GM12878 (cell line): ENCODE measurements around the gene GALT. TPM values are rescaled to one million over a fixed set of nuclear protein-coding genes. Genes with fewer than 3 reads are reported as not detected.

ENCODE experiments used
- ASH2L ChIP-seq: fragments of 300-600, 200-600 bp; sonication (generic); IDR thresholded peaks from 2 replicates; pipeline ENCODE4 v1.6.1; 2017; ENCODE audit warnings: low read depth, mild to moderate bottlenecking, borderline replicate concordance
- BHLHE40 ChIP-seq, 2 experiments: fragments of 450-650 bp in 1 of 2; IDR thresholded peaks; 2 replicates each; pipeline ENCODE4 v1.6.1; 2011 to 2017; ENCODE audit warnings: low read depth in 2 of 2, borderline replicate concordance in 1 of 2, improper control_type of control experiment in 1 of 2, low read length in 1 of 2, mild to moderate bottlenecking in 1 of 2
- BMI1 ChIP-seq: fragments of 450-650 bp; IDR thresholded peaks from 2 replicates; pipeline ENCODE4 v1.6.1; 2016; ENCODE audit warnings: mild to moderate bottlenecking, moderate library complexity, borderline replicate concordance
- CEBPZ ChIP-seq: fragments of 150-350 bp; IDR thresholded peaks from 2 replicates; pipeline ENCODE4 v1.6.1; 2016; ENCODE audit warnings: low read depth, low read length
- CHD2 ChIP-seq: IDR thresholded peaks from 2 replicates; pipeline ENCODE4 v1.6.1; 2011; ENCODE audit warnings: low read depth, low read length, improper control_type of control experiment, borderline replicate concordance
- DPF2 ChIP-seq: fragments of 450-650 bp; IDR thresholded peaks from 2 replicates; pipeline ENCODE4 v1.6.1; 2017; ENCODE audit warnings: mild to moderate bottlenecking
- FOS ChIP-seq: IDR thresholded peaks from 3 replicates; pipeline ENCODE4 v1.6.1; 2011; ENCODE audit warnings: borderline replicate concordance; ENCODE audit not compliant: insufficient read length; ENCODE audit errors: extremely low read depth
- HSF1 ChIP-seq: fragments of 150-350 bp; IDR thresholded peaks from 2 replicates; pipeline ENCODE4 v1.6.1; 2014; ENCODE audit warnings: mild to moderate bottlenecking, low read depth, low read length
- JUND ChIP-seq: IDR thresholded peaks from 2 replicates; pipeline ENCODE4 v1.6.1; 2012; ENCODE audit warnings: low read depth, mild to moderate bottlenecking, low read length, improper control_type of control experiment, moderate library complexity
- MTA2 ChIP-seq: fragments of 450-650 bp; IDR thresholded peaks from 2 replicates; pipeline ENCODE4 v1.6.1; 2016; ENCODE audit warnings: low read depth, mild to moderate bottlenecking, moderate library complexity
- NBN ChIP-seq: fragments of 450-650 bp; IDR thresholded peaks from 2 replicates; pipeline ENCODE4 v1.6.1; 2016
- NRF1 ChIP-seq: conservative IDR thresholded peaks from 2 replicates; pipeline ENCODE4 v1.6.1; 2011; ENCODE audit warnings: mild to moderate bottlenecking, low read depth, low read length, improper control_type of control experiment
- RAD21 ChIP-seq: IDR thresholded peaks from 2 replicates; pipeline ENCODE4 v1.6.1; 2011; ENCODE audit warnings: mild to moderate bottlenecking, low read depth, low read length, moderate library complexity; ENCODE audit not compliant: insufficient read depth
- RAD51 ChIP-seq: fragments of 450-650 bp; IDR thresholded peaks from 2 replicates; pipeline ENCODE4 v1.6.1; 2016; ENCODE audit warnings: moderate library complexity, mild to moderate bottlenecking, inconsistent platforms
- RB1 ChIP-seq: fragments of 450-650 bp; formaldehyde crosslinking; IDR thresholded peaks from 2 replicates; pipeline ENCODE4 v1.6.1; 2017; ENCODE audit warnings: mild to moderate bottlenecking, borderline replicate concordance
- RFX5 ChIP-seq: IDR thresholded peaks from 2 replicates; pipeline ENCODE4 v1.6.1; 2011; ENCODE audit warnings: low read depth, low read length, improper control_type of control experiment
- SMARCA5 ChIP-seq: fragments of 450-650 bp; IDR thresholded peaks from 2 replicates; pipeline ENCODE4 v1.6.1; 2017; ENCODE audit warnings: mild to moderate bottlenecking
- TARDBP ChIP-seq: IDR thresholded peaks from 2 replicates; pipeline ENCODE4 v1.6.1; 2016; ENCODE audit warnings: borderline replicate concordance
- TBL1XR1 ChIP-seq: IDR thresholded peaks from 2 replicates; pipeline ENCODE4 v1.6.1; 2012; ENCODE audit warnings: low read depth, low read length, improper control_type of control experiment
- TCF12 ChIP-seq: IDR thresholded peaks from 2 replicates; pipeline ENCODE4 v1.6.1; 2011; ENCODE audit warnings: low read depth, mild to moderate bottlenecking, low read length
- ZNF217 ChIP-seq: fragments of 450-650 bp; IDR thresholded peaks from 2 replicates; pipeline ENCODE4 v1.6.1; 2017; ENCODE audit warnings: antibody characterized with exemption, mild to moderate bottlenecking
- ZNF274 ChIP-seq: IDR thresholded peaks from one replicate; pipeline ENCODE4 v1.8.0; 2011; ENCODE audit not compliant: insufficient read length, insufficient read depth
- ZNF384 ChIP-seq: IDR thresholded peaks from 2 replicates; pipeline ENCODE4 v1.6.1; 2012; ENCODE audit warnings: low read depth, mild to moderate bottlenecking, low read length, improper control_type of control experiment, borderline replicate concordance
- polyA plus RNA-seq, 11 experiments: library from polyadenylated mRNA; depleted of rRNA in 4 of 11; unstranded in 6 of 11; stranded (reverse) in 5 of 11; fragments of >200 nt; fragmentation: Nextera tagmentation in 4 of 11; fragmentation: Illumina TruSeq in 1 of 11; extraction: Ambion mirVana in 4 of 11; extraction: Trizol in 1 of 11; gene quantifications; 1 replicate in 1 of 11; 2 replicates in 10 of 11; pipeline versions ENCODE4 v1.2.1 to v1.2.3, GENCODE V29; 2011 to 2016; ENCODE audit warnings: inconsistent platforms in 2 of 11, missing spikeins in 2 of 11, low read depth in 1 of 11
- total RNA-seq, 4 experiments: library from RNA; depleted of rRNA in 3 of 4; stranded (reverse); fragments of >200 nt in 3 of 4; fragmentation: Illumina TruSeq in 1 of 4; extraction: Trizol in 1 of 4; gene quantifications; 2 replicates each; pipeline versions ENCODE4 v1.2.1 to v1.2.3, GENCODE V29; 2013 to 2021
- TF ChIP-seq, protein P1 (sequence below): fragments of 450-650 bp; IDR thresholded peaks from 2 replicates; pipeline ENCODE4 v1.6.1; 2018; ENCODE audit warnings: mild to moderate bottlenecking, low read depth, moderate library complexity; ENCODE audit not compliant: partially characterized antibody

GALT gene
- total and polyA plus RNA-seq, 10 of the 15 experiments (the other 5 are each of a cell fraction or from before 2014, with no cell fraction given) = 9.3 to 34.1 (median 26.9) TPM

- TF ChIP-seq RAD21 (no peak), BMI1 (no peak), RB1 (peak; percentile 81), CEBPZ (no peak), RFX5 (no peak), ZNF384 (no peak), NRF1 (no peak), TARDBP (no peak), SMARCA5 (peak; percentile 68), MTA2 (0 out of 2 replicates have a peak, but pooled peaks have one; percentile 17), TBL1XR1 (peak; percentile 17; the same call in 1 of the 2 replicates), ZNF274 (no peak), JUND (peak; percentile 65; the same call in 1 of the 2 replicates), NBN (peak; percentile 77), ASH2L (peak; percentile 76; the same call in 1 of the 2 replicates), HSF1 (no peak), DPF2 (peak; percentile 31), RAD51 (peak; percentile 96), ZNF217 (no peak), FOS (peak; percentile 40), CHD2 (0 out of 2 replicates have a peak, but pooled peaks have one; percentile 54), BHLHE40 (IDR thresholded peaks at IDR 0.05; ENCODE audit: borderline replicate concordance in 1 of 2, low read depth in 2 of 2, low read length in 1 of 2) (peak; percentile 70 to 95; a peak in 3 of 4 replicates), TCF12 (peak; percentile 76; the same call in 1 of the 2 replicates)
- TF ChIP-seq, protein P1, sequence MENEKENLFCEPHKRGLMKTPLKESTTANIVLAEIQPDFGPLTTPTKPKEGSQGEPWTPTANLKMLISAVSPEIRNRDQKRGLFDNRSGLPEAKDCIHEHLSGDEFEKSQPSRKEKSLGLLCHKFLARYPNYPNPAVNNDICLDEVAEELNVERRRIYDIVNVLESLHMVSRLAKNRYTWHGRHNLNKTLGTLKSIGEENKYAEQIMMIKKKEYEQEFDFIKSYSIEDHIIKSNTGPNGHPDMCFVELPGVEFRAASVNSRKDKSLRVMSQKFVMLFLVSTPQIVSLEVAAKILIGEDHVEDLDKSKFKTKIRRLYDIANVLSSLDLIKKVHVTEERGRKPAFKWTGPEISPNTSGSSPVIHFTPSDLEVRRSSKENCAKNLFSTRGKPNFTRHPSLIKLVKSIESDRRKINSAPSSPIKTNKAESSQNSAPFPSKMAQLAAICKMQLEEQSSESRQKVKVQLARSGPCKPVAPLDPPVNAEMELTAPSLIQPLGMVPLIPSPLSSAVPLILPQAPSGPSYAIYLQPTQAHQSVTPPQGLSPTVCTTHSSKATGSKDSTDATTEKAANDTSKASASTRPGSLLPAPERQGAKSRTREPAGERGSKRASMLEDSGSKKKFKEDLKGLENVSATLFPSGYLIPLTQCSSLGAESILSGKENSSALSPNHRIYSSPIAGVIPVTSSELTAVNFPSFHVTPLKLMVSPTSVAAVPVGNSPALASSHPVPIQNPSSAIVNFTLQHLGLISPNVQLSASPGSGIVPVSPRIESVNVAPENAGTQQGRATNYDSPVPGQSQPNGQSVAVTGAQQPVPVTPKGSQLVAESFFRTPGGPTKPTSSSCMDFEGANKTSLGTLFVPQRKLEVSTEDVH = no peak
Measured at GRCh38 chr9:34646211-34647083, at the start of gene GALT (continued).
